K562 (cell line): ENCODE results near the gene TMEM273. TPM values are rescaled to one million over a fixed set of nuclear protein-coding genes. Genes with fewer than 3 reads are reported as not detected.

ENCODE experiments used
- FOXJ2 ChIP-seq: fragments of 200-800 bp; sonication (Bioruptor generic); IDR thresholded peaks from 2 replicates; pipeline ENCODE4 v1.6.1; 2016; ENCODE audit warnings: missing genetic modification characterization, missing compliant biosample characterization
- KLF6 ChIP-seq: fragments of 250-450 bp; sonication (Bioruptor Pico); IDR thresholded peaks from 2 replicates; pipeline ENCODE4 v1.4.0; 2020; ENCODE audit warnings: mild to moderate bottlenecking, moderate library complexity, borderline replicate concordance
- NFIC ChIP-seq: fragments of 450-650 bp; IDR thresholded peaks from 2 replicates; pipeline ENCODE4 v1.6.1; 2017; ENCODE audit warnings: mild to moderate bottlenecking, inconsistent platforms
- NONO ChIP-seq, 2 experiments: fragments of 200-400 bp in 1 of 2; fragments of 450-650 bp in 1 of 2; formaldehyde crosslinking in 1 of 2; IDR thresholded peaks; 2 replicates each; pipeline ENCODE4 v1.6.1; 2017; ENCODE audit warnings: low read depth in 2 of 2, mild to moderate bottlenecking in 2 of 2, moderate library complexity in 2 of 2, low read length in 1 of 2
- STAT5A ChIP-seq: IDR thresholded peaks from 2 replicates; pipeline ENCODE4 v1.6.1; 2012; ENCODE audit warnings: low read length, inconsistent platforms, borderline replicate concordance
- TBL1XR1 ChIP-seq, 2 experiments: IDR thresholded peaks; 2 replicates each; pipeline ENCODE4 v1.6.1; 2012; ENCODE audit warnings: improper control_type of control experiment in 2 of 2, low read length in 2 of 2, mild to moderate bottlenecking in 1 of 2
- ZNF707 ChIP-seq: fragments of 250-450 bp; sonication (Bioruptor Pico); conservative IDR thresholded peaks from 2 replicates; pipeline ENCODE4 v1.8.0; 2022; ENCODE audit warnings: inconsistent platforms, mild to moderate bottlenecking, moderate library complexity
- ZNF830 ChIP-seq: fragments of 250-450 bp; sonication (Bioruptor Pico); IDR thresholded peaks from 2 replicates; pipeline ENCODE4 v1.5.0; 2021; ENCODE audit warnings: mild to moderate bottlenecking
- polyA plus RNA-seq, 8 experiments: library from polyadenylated mRNA; depleted of rRNA in 4 of 8; stranded (reverse) in 5 of 8; unstranded in 3 of 8; fragments of >200 nt; fragmentation: Nextera tagmentation in 2 of 8; fragmentation: Illumina TruSeq in 1 of 8; extraction: Ambion mirVana in 2 of 8; extraction: Trizol in 1 of 8; gene quantifications; 2 replicates each; pipeline versions ENCODE4 v1.2.1 to v1.2.3, GENCODE V29; 2011 to 2014; ENCODE audit warnings: inconsistent platforms in 1 of 8, missing spikeins in 1 of 8
- total RNA-seq, 7 experiments: library from RNA; depleted of rRNA in 6 of 7; stranded (reverse); fragments of >200 nt in 6 of 7; fragmentation: Illumina TruSeq in 2 of 7; extraction: Trizol in 2 of 7; gene quantifications; 2 replicates each; pipeline versions ENCODE4 v1.2.1 to v1.2.3, GENCODE V29; 2011 to 2021; ENCODE audit warnings: low replicate concordance in 1 of 7
- TF ChIP-seq, protein P1 (sequence below): sonication (generic); formaldehyde crosslinking; IDR thresholded peaks from 2 replicates; pipeline ENCODE4 v1.8.0; 2022; ENCODE audit warnings: mild to moderate bottlenecking, missing genetic modification reagents
- TF ChIP-seq, protein P2 (sequence below): fragments of 450-650 bp; formaldehyde crosslinking; IDR thresholded peaks from 2 replicates; pipeline ENCODE4 v1.4.0; 2022; ENCODE audit warnings: missing genetic modification characterization
- TF ChIP-seq, protein P3 (sequence below), 2 experiments: fragments of 450-650 bp; formaldehyde crosslinking in 1 of 2; IDR thresholded peaks; 2 replicates each; pipeline versions ENCODE4 v1.4.0 to v1.6.1; 2014 to 2020; ENCODE audit warnings: mild to moderate bottlenecking in 2 of 2, borderline replicate concordance in 1 of 2, low read depth in 1 of 2
- TF ChIP-seq, protein P4 (sequence below): sonication (generic); IDR thresholded peaks from 2 replicates; pipeline ENCODE4 v1.6.1; 2016

Gene TMEM273
- total and polyA plus RNA-seq, 9 of the 15 experiments (the other 6 are each of a cell fraction or from before 2014, with no cell fraction given) = 39.2 to 131 (median 95.6) TPM

DNA sequence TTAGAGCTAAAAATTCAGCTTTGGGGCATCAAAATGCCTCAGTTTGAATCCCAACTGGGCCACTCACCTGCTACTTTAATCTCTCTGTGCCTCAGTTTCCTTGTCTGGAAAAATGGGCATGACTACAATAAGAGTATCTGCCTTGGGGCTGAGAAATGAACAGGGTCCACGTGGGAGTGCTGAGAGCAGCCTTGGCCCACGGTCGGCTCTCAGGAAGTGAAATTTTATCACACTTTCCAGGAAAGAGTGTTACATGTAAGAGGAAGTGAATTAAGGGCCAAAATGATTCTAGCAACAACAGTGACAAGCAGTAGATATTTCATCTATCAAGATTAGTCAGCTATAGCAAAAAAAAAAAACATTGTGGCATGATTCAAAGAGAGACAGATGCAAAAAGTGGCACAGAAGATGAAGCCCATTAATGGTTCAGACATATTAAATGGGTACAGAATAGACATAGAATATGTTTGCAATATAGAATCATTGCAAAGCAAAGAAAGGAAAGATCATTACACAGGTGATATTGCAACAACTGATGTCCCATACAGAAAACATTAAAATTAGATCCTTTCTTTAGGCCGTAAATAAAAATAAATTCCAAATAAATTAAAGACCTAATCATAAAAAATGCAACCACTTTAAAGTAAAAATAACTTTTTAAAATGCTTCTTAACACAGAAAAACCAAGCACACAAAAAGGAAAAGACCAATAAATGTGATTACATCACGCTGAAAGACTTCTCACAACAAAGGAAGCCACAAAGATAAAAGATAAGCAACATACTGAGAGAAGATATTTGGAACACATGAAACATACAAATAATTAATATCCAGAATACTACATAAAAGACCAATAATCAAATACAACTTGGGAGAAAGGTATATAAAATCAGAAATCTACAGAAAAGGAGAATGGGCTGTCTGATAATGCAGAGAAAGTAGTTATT, 4.3 kb downstream of the TMEM273 start (continued):
- TF ChIP-seq, protein P1, sequence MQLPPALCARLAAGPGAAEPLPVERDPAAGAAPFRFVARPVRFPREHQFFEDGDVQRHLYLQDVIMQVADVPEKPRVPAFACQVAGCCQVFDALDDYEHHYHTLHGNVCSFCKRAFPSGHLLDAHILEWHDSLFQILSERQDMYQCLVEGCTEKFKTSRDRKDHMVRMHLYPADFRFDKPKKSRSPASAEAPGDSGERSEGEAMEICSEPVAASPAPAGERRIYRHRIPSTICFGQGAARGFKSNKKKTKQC (CRISPR knock-in tag) = no peak
- TF ChIP-seq TBL1XR1 (IDR thresholded peaks at IDR 0.05; ENCODE audit: low read length in 2 of 2) (peak; percentile 44 to 93; a peak in 3 of 4 replicates), NONO (IDR thresholded peaks at IDR 0.05; ENCODE audit: low read depth in 2 of 2, low read length in 1 of 2) (no peak), FOXJ2 (tag) (peak; percentile 75), ZNF830 (CRISPR knock-in tag) (no peak), NFIC (peak; percentile 66), STAT5A (peak; percentile 93), KLF6 (CRISPR knock-in tag) (peak; percentile 47; the same call in 1 of the 2 replicates), ZNF707 (no peak)
- TF ChIP-seq, protein P2, sequence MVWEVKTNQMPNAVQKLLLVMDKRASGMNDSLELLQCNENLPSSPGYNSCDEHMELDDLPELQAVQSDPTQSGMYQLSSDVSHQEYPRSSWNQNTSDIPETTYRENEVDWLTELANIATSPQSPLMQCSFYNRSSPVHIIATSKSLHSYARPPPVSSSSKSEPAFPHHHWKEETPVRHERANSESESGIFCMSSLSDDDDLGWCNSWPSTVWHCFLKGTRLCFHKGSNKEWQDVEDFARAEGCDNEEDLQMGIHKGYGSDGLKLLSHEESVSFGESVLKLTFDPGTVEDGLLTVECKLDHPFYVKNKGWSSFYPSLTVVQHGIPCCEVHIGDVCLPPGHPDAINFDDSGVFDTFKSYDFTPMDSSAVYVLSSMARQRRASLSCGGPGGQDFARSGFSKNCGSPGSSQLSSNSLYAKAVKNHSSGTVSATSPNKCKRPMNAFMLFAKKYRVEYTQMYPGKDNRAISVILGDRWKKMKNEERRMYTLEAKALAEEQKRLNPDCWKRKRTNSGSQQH (CRISPR knock-in tag) = no peak
- TF ChIP-seq, protein P3, sequence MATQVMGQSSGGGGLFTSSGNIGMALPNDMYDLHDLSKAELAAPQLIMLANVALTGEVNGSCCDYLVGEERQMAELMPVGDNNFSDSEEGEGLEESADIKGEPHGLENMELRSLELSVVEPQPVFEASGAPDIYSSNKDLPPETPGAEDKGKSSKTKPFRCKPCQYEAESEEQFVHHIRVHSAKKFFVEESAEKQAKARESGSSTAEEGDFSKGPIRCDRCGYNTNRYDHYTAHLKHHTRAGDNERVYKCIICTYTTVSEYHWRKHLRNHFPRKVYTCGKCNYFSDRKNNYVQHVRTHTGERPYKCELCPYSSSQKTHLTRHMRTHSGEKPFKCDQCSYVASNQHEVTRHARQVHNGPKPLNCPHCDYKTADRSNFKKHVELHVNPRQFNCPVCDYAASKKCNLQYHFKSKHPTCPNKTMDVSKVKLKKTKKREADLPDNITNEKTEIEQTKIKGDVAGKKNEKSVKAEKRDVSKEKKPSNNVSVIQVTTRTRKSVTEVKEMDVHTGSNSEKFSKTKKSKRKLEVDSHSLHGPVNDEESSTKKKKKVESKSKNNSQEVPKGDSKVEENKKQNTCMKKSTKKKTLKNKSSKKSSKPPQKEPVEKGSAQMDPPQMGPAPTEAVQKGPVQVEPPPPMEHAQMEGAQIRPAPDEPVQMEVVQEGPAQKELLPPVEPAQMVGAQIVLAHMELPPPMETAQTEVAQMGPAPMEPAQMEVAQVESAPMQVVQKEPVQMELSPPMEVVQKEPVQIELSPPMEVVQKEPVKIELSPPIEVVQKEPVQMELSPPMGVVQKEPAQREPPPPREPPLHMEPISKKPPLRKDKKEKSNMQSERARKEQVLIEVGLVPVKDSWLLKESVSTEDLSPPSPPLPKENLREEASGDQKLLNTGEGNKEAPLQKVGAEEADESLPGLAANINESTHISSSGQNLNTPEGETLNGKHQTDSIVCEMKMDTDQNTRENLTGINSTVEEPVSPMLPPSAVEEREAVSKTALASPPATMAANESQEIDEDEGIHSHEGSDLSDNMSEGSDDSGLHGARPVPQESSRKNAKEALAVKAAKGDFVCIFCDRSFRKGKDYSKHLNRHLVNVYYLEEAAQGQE (IDR thresholded peaks at IDR 0.05; ENCODE audit: borderline replicate concordance) = peak; percentile 29; the same call in 1 of the 2 replicates
- TF ChIP-seq, protein P3 (CRISPR knock-in tag; IDR thresholded peaks at IDR 0.05; ENCODE audit: low read depth) = no peak
- TF ChIP-seq, protein P4, sequence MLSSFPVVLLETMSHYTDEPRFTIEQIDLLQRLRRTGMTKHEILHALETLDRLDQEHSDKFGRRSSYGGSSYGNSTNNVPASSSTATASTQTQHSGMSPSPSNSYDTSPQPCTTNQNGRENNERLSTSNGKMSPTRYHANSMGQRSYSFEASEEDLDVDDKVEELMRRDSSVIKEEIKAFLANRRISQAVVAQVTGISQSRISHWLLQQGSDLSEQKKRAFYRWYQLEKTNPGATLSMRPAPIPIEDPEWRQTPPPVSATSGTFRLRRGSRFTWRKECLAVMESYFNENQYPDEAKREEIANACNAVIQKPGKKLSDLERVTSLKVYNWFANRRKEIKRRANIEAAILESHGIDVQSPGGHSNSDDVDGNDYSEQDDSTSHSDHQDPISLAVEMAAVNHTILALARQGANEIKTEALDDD = peak; percentile 46; the same call in 1 of the 2 replicates
